H1 (cell line): ENCODE results near the gene SPAM1. TPM values are rescaled to one million over a fixed set of nuclear protein-coding genes. Genes with fewer than 3 reads are reported as not detected.

Experiments
- ATF3 ChIP-seq: IDR thresholded peaks from 2 replicates; pipeline ENCODE4 v1.6.1; 2011; ENCODE audit warnings: low read depth, mild to moderate bottlenecking, low read length; ENCODE audit not compliant: insufficient read depth
- CBX8 ChIP-seq: fragments of 300-800, 300-1000 bp; sonication (generic); IDR thresholded peaks from 2 replicates; pipeline ENCODE4 v1.7.1; 2016; ENCODE audit warnings: low read depth, low read length, borderline replicate concordance
- CHD2 ChIP-seq: IDR thresholded peaks from 2 replicates; pipeline ENCODE4 v1.6.1; 2012; ENCODE audit warnings: low read length, improper control_type of control experiment
- CHD7 ChIP-seq: fragments of 300-600 bp; sonication (generic); IDR thresholded peaks from 2 replicates; pipeline ENCODE4 v1.7.1; 2012; ENCODE audit warnings: low read length, moderate library complexity, mild to moderate bottlenecking, inconsistent platforms; ENCODE audit not compliant: insufficient replicate concordance
- E2F6 ChIP-seq: IDR thresholded peaks from 2 replicates; pipeline ENCODE4 v1.6.1; 2012; ENCODE audit warnings: inconsistent platforms
- FOSL1 ChIP-seq: IDR thresholded peaks from 2 replicates; pipeline ENCODE4 v1.6.1; 2011; ENCODE audit warnings: mild to moderate bottlenecking, low read depth, low read length, moderate library complexity; ENCODE audit not compliant: insufficient read depth
- HDAC2 ChIP-seq, 2 experiments: fragments of 300-600 bp in 1 of 2; sonication (generic) in 1 of 2; IDR thresholded peaks; 2 replicates each; pipeline ENCODE4 v1.6.1; 2011 to 2012; ENCODE audit warnings: low read depth in 2 of 2, low read length in 2 of 2, mild to moderate bottlenecking in 2 of 2, moderate library complexity in 2 of 2, borderline replicate concordance in 1 of 2, inconsistent platforms in 1 of 2
- polyA plus RNA-seq, 7 experiments: library from polyadenylated mRNA; depleted of rRNA in 3 of 7; stranded (reverse) in 5 of 7; unstranded in 2 of 7; fragments of >200 nt in 5 of 7; fragments of 200-250 nt in 2 of 7; gene quantifications; 1 replicate in 5 of 7; 2 replicates in 1 of 7; 4 replicates in 1 of 7; pipeline versions ENCODE4 v1.2.1 to v1.2.3, GENCODE V29; 2011 to 2013; ENCODE audit warnings: missing spikeins in 2 of 7, mixed read lengths in 2 of 7
- total RNA-seq: library from RNA; stranded (reverse); fragmentation: NEBNext Ultra II Directional; extraction: Animal tissue kit (Norgen Biotek cat#: 25700); gene quantifications from 2 replicates; pipeline ENCODE4 v1.2.1, GENCODE V29; 2021

SPAM1 gene
- total and polyA plus RNA-seq, 2 of the 8 experiments (the other 6 are each of a cell fraction or from before 2014, with no cell fraction given) = not detected

GRCh38 chr7:123948136-123948535, 23.1 kb downstream of the SPAM1 start (continued):
- TF ChIP-seq CHD7 = no peak
- no peak for TF ChIP-seq ATF3
- no peak for TF ChIP-seq FOSL1
- no peak for TF ChIP-seq E2F6
- no peak for TF ChIP-seq HDAC2 (IDR thresholded peaks at IDR 0.05; ENCODE audit: borderline replicate concordance in 1 of 2, low read depth in 2 of 2, low read length in 2 of 2)
- no peak for TF ChIP-seq CHD2
- TF ChIP-seq CBX8 = no peak
